ENCODE results near the gene NBPF4.
"Not testable (repeated sequence)": the region's sequence is repeated elsewhere in the genome, so short reads cannot be mapped to it uniquely, and the experiment has no call there.

Gene NBPF4

GRCh38 chr1:108243976-108244375, at the start of gene NBPF4:
Gene NBPF4, minus strand, starts transcription at chr1:108244076. Its CDS starts 315 bp downstream, at chr1:108243761.
- not testable (repeated sequence) for DNase-seq

GRCh38 chr1:108282528-108283257, 38.8 kb upstream of the NBPF4 start:
- DNase-seq = not testable (repeated sequence)

- not testable (repeated sequence) for DNase-seq
Measured at GRCh38 chr1:108272485-108273327, 28.8 kb upstream of the NBPF4 start.

- not testable (repeated sequence) for DNase-seq
Measured at GRCh38 chr1:108267097-108267496, 23.2 kb upstream of the NBPF4 start.

GRCh38 chr1:108261967-108262366, 18.1 kb upstream of the NBPF4 start:
- not testable (repeated sequence) for DNase-seq

GRCh38 chr1:108261519-108261918, 17.6 kb upstream of the NBPF4 start:
- DNase-seq = not testable (repeated sequence)

GRCh38 chr1:108260578-108261259, 16.8 kb upstream of the NBPF4 start:
- not testable (repeated sequence) for DNase-seq

GRCh38 chr1:108255426-108255825, 11.6 kb upstream of the NBPF4 start:
- DNase-seq = not testable (repeated sequence)

- not testable (repeated sequence) for DNase-seq
Measured at GRCh38 chr1:108239426-108239825, 4.5 kb downstream of the NBPF4 start.

GRCh38 chr1:108235308-108235707, 8.6 kb downstream of the NBPF4 start:
- DNase-seq = not testable (repeated sequence)

- not testable (repeated sequence) for DNase-seq
Measured at GRCh38 chr1:108232183-108232582, 11.7 kb downstream of the NBPF4 start.

GRCh38 chr1:108229976-108230375, 13.9 kb downstream of the NBPF4 start:
- not testable (repeated sequence) for DNase-seq

GRCh38 chr1:108227772-108228171, 16.1 kb downstream of the NBPF4 start:
- not testable (repeated sequence) for DNase-seq

GRCh38 chr1:108226855-108227254, 17.0 kb downstream of the NBPF4 start:
- DNase-seq = not testable (repeated sequence)

GRCh38 chr1:108223226-108223625, 20.6 kb downstream of the NBPF4 start:
- DNase-seq = not testable (repeated sequence)

- not testable (repeated sequence) for DNase-seq
Measured at GRCh38 chr1:108217515-108218174, 26.2 kb downstream of the NBPF4 start.

- not testable (repeated sequence) for DNase-seq
Measured at GRCh38 chr1:108217007-108217406, 26.9 kb downstream of the NBPF4 start.

- DNase-seq = not testable (repeated sequence)
Measured at GRCh38 chr1:108216028-108216890, 27.6 kb downstream of the NBPF4 start.

GRCh38 chr1:108214641-108215465, 29.0 kb downstream of the NBPF4 start:
- DNase-seq = peak; percentile 39

GRCh38 chr1:108211014-108211413, 32.9 kb downstream of the NBPF4 start:
- no peak for DNase-seq

Data from CD4-positive, alpha-beta T cell treated with Interleukin-17A for 1 hour (primary cell).